Keratinocyte (primary cell): ENCODE results near the gene CFAP90.

Experiments used
- EZH2 ChIP-seq: IDR thresholded peaks from one replicate; pipeline ENCODE4 v1.6.1; 2012; ENCODE audit warnings: inconsistent platforms, mild to moderate bottlenecking, low read length, moderate library complexity
- TF ChIP-seq, protein P1 (sequence below), 3 experiments: IDR thresholded peaks in 1 of 3; conservative IDR thresholded peaks in 1 of 3; optimal IDR thresholded peaks in 1 of 3; 2 replicates in 2 of 3; 3 replicates in 1 of 3; pipeline versions ENCODE3 to v1.5.1; 2011; ENCODE audit warnings: low read length in 3 of 3, mild to moderate bottlenecking in 3 of 3, moderate library complexity in 2 of 3, control low read depth in 1 of 3, inconsistent platforms in 1 of 3; ENCODE audit not compliant: insufficient read depth in 2 of 3; ENCODE audit errors: extremely low read depth in 1 of 3

DNA sequence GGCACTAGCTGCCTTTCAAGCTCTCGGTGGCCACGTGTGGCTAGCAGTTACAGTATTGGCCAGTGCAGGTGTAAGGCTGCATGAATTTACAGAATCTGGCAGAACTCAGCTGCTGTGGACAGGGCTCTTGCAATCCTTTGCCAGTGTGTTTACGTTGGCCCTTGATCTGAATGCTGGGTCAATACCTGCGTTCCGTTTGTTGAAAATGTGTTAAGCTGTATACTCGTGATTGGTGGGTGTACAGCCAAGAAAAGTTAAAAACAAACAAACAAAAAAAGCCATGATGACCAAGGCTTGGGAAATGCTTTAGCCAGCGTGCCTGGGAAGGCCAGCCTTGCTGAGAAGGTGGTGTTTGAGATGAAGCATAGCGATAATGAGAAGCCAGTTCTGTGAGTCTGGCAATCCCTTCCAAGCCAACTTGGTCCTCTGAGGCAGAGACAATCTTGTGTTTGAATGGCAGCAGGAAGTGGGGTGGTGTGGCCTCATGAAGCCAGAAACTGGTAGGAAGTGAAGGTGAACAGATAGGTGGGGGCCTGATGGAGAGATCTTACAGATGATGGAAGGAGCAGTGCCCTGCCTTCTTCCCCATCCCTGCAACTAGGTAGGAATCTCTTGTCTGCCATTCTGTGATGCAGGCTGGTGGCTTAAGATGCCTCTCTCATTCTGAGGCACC, 820 bp upstream of the CFAP90 start:
- TF ChIP-seq, protein P1, sequence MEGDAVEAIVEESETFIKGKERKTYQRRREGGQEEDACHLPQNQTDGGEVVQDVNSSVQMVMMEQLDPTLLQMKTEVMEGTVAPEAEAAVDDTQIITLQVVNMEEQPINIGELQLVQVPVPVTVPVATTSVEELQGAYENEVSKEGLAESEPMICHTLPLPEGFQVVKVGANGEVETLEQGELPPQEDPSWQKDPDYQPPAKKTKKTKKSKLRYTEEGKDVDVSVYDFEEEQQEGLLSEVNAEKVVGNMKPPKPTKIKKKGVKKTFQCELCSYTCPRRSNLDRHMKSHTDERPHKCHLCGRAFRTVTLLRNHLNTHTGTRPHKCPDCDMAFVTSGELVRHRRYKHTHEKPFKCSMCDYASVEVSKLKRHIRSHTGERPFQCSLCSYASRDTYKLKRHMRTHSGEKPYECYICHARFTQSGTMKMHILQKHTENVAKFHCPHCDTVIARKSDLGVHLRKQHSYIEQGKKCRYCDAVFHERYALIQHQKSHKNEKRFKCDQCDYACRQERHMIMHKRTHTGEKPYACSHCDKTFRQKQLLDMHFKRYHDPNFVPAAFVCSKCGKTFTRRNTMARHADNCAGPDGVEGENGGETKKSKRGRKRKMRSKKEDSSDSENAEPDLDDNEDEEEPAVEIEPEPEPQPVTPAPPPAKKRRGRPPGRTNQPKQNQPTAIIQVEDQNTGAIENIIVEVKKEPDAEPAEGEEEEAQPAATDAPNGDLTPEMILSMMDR (optimal IDR thresholded peaks at IDR 0.05 in 1 of 3, IDR thresholded peaks at IDR 0.05 in 1 of 3, conservative IDR thresholded peaks at IDR 0.05 in 1 of 3; ENCODE audit: extremely low read depth in 1 of 3, insufficient read depth in 2 of 3, low read length in 3 of 3), result no peak
- TF ChIP-seq EZH2, result no peak
